Measurements from ENCODE around the gene CBX7. TPM values are rescaled to one million over a fixed set of nuclear protein-coding genes. Genes with fewer than 3 reads are reported as not detected.

CBX7 gene
- total and polyA plus RNA-seq, 2 of the 8 experiments (the other 6 are each of a cell fraction or from before 2014, with no cell fraction given), result 6.9 to 8.7 TPM

DNA sequence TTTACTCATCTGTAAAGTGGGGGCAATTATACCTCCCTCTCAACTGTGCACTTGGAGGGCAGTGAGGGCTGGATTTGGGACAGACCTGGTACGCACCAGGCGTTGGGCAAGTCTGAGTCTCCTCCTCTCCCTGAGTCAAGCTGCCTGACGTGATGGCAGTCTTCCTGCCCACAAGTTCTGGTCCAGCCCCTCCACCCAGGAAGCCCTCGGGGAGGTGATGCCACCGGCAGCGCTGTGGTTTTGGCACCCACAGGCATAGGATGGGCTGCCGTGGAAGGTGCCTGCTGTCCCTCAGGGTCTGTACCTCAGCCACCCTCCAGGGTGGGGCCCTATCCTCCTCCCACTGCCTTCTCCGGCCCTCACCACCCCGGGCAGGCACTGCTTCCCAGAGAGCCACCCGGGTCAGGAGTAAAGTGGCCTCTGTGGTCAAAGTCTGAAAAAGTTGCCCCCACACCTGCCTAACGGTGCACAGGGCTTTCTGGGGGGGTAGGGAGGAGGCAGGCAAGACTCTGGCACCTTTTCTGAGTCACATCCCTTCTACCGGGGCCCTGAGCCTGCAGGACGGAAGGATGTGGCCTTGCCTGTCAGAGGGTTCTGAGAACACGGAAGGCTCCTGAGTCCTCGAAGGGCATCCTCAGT, 61.9 kb downstream of the CBX7 start:
- H3K27me3 ChIP-seq (replicated peaks in 1 of 4; ENCODE audit: control insufficient read depth in 3 of 4, extremely low read depth in 1 of 4, insufficient read depth in 3 of 4, low read length in 3 of 4), result peaks cover 0 to 2% (median 0%) of the 10 kb centered on the region in 4 experiments; a peak in 2 of 7 replicates
- H3K4me2 ChIP-seq (ENCODE audit: insufficient read depth in 1 of 2, low read depth in 2 of 2, low read length in 2 of 2), result no peak overlapping the region
- H3K18ac ChIP-seq (ENCODE audit: extremely low read depth, low read length), result no peak overlapping the region
- no peak overlapping the region for H2BK12ac ChIP-seq (ENCODE audit: low read depth, low read length)
- H3K9me3 ChIP-seq (ENCODE audit: insufficient read depth in 2 of 2, low read depth in 1 of 2, low read length in 1 of 2), result no peaks in the 10 kb centered on the region
- no peaks in the 10 kb centered on the region for H3K79me2 ChIP-seq (ENCODE audit: control insufficient read depth in 1 of 2, insufficient read depth in 2 of 2, low read length in 2 of 2)
- peaks cover 0 to 7% (median 6%) of the 10 kb centered on the region in 4 experiments; a peak in 6 of 7 replicates for H3K4me1 ChIP-seq (replicated peaks in 1 of 4; ENCODE audit: control insufficient read depth in 3 of 4, insufficient read depth in 4 of 4, low read length in 3 of 4)
- H3K36me3 ChIP-seq (ENCODE audit: control insufficient read depth in 2 of 4, insufficient read depth in 4 of 4, low read length in 3 of 4), result no peaks in the 10 kb centered on the region
- no peak overlapping the region for H3K4ac ChIP-seq (replicated peaks; ENCODE audit: insufficient read length, low read depth, low read length)
- H3K23ac ChIP-seq (ENCODE audit: insufficient read length), result no peak overlapping the region
- H3K79me1 ChIP-seq (ENCODE audit: low read depth, low read length), result no peaks in the 10 kb centered on the region
- H3K27ac ChIP-seq (ENCODE audit: low read depth, low read length), result no peak overlapping the region
- no peak overlapping the region for H4K5ac ChIP-seq (ENCODE audit: insufficient read length, low read depth, low read length)
- no peak overlapping the region for H3K14ac ChIP-seq (ENCODE audit: insufficient read length)
- no peak overlapping the region for H2BK20ac ChIP-seq (ENCODE audit: low read length)
- no peak overlapping the region for H2BK15ac ChIP-seq (ENCODE audit: low read length)
- H4K8ac ChIP-seq (ENCODE audit: extremely low read depth, insufficient read depth, low read length), result peak overlapping the region; percentile 35; the same call in 1 of the 2 replicates
- no peak overlapping the region for H3K56ac ChIP-seq (replicated peaks; ENCODE audit: insufficient read length, low read depth, low read length)
- DNase-seq (ENCODE audit: low read depth in 1 of 2, low spot score in 2 of 2), result no peak
- no peak overlapping the region for H4K91ac ChIP-seq (replicated peaks; ENCODE audit: insufficient read length, low read length)
- peak overlapping the region; percentile 49; the same call in 1 of the 2 replicates for H2AK5ac ChIP-seq (ENCODE audit: low read depth, low read length)
- no peak overlapping the region for H2AFZ ChIP-seq (ENCODE audit: low read length)
- H3K9ac ChIP-seq (replicated peaks in 1 of 4; ENCODE audit: extremely low read depth in 1 of 4, low read depth in 3 of 4, low read length in 3 of 4), result no peak overlapping the region
- peaks cover 0 to 2% of the 10 kb centered on the region in 2 experiments for H4K20me1 ChIP-seq (replicated peaks in 1 of 2; ENCODE audit: control insufficient read depth in 1 of 2, insufficient read depth in 2 of 2, low read length in 2 of 2)
- no peak overlapping the region for H2BK120ac ChIP-seq (replicated peaks; ENCODE audit: low read depth, low read length)
- CTCF ChIA-PET (ENCODE audit: partially characterized antibody), result interaction anchor here (1.1 kb wide), 1 partner anchor 61 kb away, joined by 4 read pairs; no protein-coding TSS in a partner anchor
- H3K4me3 ChIP-seq (ENCODE audit: extremely low read depth in 1 of 4, insufficient read depth in 2 of 4, low read depth in 3 of 4, low read length in 4 of 4), result no peak overlapping the region
- no peak for FAIRE-seq
- WGBS, 2 experiments (ENCODE audit: extremely low coverage in 1 of 2, insufficient coverage in 1 of 2, insufficient read length in 1 of 2, insufficient replicate concordance in 2 of 2, low coverage in 1 of 2, low lambda C conversion rate in 2 of 2, missing lambda C conversion rate in 1 of 2), result 94% methylated on average over 15 of the region's 15 CpGs; no CpG with 5 or more reads in 1 of the 2 experiments
- H3K23me2 ChIP-seq (ENCODE audit: low read depth, low read length), result peaks cover 2% of the 10 kb centered on the region; the same call in 1 of the 2 replicates
- POLR2A ChIA-PET (ENCODE audit: partially characterized antibody), result no interaction called here
- H2BK5ac ChIP-seq (ENCODE audit: low read depth, low read length), result no peak overlapping the region
- TF ChIP-seq CHD2 (IDR thresholded peaks at IDR 0.05; ENCODE audit: low read length) (no peak), CHD1 (IDR thresholded peaks at IDR 0.05; ENCODE audit: low read depth, low read length) (no peak), SP4 (IDR thresholded peaks at IDR 0.05; ENCODE audit: low read length) (no peak), HDAC2 (IDR thresholded peaks at IDR 0.05; ENCODE audit: borderline replicate concordance in 1 of 2, low read depth in 2 of 2, low read length in 2 of 2) (no peak), FOSL1 (IDR thresholded peaks at IDR 0.05; ENCODE audit: insufficient read depth, low read depth, low read length) (no peak), SAP30 (IDR thresholded peaks at IDR 0.05; ENCODE audit: insufficient read depth, insufficient replicate concordance, low read length) (no peak), TBP (IDR thresholded peaks at IDR 0.05; ENCODE audit: low read depth, low read length) (no peak), SP2 (IDR thresholded peaks at IDR 0.05; ENCODE audit: low read length) (no peak)
- TF ChIP-seq, protein P1, sequence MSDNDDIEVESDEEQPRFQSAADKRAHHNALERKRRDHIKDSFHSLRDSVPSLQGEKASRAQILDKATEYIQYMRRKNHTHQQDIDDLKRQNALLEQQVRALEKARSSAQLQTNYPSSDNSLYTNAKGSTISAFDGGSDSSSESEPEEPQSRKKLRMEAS (IDR thresholded peaks at IDR 0.05), result no peak
- TF ChIP-seq, protein P2, sequence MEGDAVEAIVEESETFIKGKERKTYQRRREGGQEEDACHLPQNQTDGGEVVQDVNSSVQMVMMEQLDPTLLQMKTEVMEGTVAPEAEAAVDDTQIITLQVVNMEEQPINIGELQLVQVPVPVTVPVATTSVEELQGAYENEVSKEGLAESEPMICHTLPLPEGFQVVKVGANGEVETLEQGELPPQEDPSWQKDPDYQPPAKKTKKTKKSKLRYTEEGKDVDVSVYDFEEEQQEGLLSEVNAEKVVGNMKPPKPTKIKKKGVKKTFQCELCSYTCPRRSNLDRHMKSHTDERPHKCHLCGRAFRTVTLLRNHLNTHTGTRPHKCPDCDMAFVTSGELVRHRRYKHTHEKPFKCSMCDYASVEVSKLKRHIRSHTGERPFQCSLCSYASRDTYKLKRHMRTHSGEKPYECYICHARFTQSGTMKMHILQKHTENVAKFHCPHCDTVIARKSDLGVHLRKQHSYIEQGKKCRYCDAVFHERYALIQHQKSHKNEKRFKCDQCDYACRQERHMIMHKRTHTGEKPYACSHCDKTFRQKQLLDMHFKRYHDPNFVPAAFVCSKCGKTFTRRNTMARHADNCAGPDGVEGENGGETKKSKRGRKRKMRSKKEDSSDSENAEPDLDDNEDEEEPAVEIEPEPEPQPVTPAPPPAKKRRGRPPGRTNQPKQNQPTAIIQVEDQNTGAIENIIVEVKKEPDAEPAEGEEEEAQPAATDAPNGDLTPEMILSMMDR (IDR thresholded peaks at IDR 0.05; ENCODE audit: control extremely low read depth in 1 of 3, insufficient read depth in 1 of 3, low read depth in 1 of 3, low read length in 3 of 3), result no peak
